GM23338 (cell line): ENCODE data around the gene COL2A1.

ENCODE experiments used
- CREB1 ChIP-seq: fragments of 250-450 bp; sonication (Bioruptor Pico); IDR thresholded peaks from 2 replicates; pipeline ENCODE4 v1.5.0; 2020; ENCODE audit warnings: low read depth, mild to moderate bottlenecking, moderate library complexity
- ETS1 ChIP-seq: IDR thresholded peaks from 2 replicates; pipeline ENCODE4 v1.6.1; 2016; ENCODE audit warnings: antibody characterized with exemption
- POLR2AphosphoS5 ChIP-seq: IDR thresholded peaks from 2 replicates; pipeline ENCODE4 v1.6.1; 2016; ENCODE audit warnings: antibody characterized with exemption, low read depth
- TF ChIP-seq, protein P1 (sequence below): fragments of 250-450 bp; sonication (Bioruptor Pico); IDR thresholded peaks from 2 replicates; pipeline ENCODE4 v1.5.0; 2020; ENCODE audit warnings: mild to moderate bottlenecking, moderate library complexity
- TF ChIP-seq, protein P2 (sequence below), 2 experiments: fragments of 200-600 bp in 1 of 2; sonication (generic) in 1 of 2; conservative IDR thresholded peaks; 2 replicates each; pipeline versions ENCODE4 v1.5.1 to v1.6.1; 2016 to 2017; ENCODE audit warnings: antibody characterized with exemption in 2 of 2, low read depth in 2 of 2, mild to moderate bottlenecking in 2 of 2, moderate library complexity in 1 of 2

DNA sequence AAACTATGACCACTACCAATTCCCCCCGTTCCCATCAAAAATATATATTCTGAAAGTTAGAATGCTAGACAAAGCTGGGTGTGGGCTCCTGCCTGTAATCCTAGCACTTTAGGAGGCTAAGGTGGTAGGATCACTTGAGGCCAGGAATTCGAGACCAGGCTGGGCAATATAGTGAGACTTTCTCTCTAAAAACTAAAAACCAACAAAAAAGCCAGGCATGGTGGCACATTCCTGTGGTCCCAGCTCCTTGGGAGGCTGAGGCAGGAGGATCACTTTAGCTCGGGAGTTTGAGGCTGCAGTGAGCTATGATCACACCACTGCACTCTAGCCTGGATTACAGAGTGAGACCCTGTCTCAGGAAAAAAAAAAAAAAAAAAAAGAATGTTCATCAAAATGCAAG, 48.8 kb upstream of the COL2A1 start:
- TF ChIP-seq, protein P1, sequence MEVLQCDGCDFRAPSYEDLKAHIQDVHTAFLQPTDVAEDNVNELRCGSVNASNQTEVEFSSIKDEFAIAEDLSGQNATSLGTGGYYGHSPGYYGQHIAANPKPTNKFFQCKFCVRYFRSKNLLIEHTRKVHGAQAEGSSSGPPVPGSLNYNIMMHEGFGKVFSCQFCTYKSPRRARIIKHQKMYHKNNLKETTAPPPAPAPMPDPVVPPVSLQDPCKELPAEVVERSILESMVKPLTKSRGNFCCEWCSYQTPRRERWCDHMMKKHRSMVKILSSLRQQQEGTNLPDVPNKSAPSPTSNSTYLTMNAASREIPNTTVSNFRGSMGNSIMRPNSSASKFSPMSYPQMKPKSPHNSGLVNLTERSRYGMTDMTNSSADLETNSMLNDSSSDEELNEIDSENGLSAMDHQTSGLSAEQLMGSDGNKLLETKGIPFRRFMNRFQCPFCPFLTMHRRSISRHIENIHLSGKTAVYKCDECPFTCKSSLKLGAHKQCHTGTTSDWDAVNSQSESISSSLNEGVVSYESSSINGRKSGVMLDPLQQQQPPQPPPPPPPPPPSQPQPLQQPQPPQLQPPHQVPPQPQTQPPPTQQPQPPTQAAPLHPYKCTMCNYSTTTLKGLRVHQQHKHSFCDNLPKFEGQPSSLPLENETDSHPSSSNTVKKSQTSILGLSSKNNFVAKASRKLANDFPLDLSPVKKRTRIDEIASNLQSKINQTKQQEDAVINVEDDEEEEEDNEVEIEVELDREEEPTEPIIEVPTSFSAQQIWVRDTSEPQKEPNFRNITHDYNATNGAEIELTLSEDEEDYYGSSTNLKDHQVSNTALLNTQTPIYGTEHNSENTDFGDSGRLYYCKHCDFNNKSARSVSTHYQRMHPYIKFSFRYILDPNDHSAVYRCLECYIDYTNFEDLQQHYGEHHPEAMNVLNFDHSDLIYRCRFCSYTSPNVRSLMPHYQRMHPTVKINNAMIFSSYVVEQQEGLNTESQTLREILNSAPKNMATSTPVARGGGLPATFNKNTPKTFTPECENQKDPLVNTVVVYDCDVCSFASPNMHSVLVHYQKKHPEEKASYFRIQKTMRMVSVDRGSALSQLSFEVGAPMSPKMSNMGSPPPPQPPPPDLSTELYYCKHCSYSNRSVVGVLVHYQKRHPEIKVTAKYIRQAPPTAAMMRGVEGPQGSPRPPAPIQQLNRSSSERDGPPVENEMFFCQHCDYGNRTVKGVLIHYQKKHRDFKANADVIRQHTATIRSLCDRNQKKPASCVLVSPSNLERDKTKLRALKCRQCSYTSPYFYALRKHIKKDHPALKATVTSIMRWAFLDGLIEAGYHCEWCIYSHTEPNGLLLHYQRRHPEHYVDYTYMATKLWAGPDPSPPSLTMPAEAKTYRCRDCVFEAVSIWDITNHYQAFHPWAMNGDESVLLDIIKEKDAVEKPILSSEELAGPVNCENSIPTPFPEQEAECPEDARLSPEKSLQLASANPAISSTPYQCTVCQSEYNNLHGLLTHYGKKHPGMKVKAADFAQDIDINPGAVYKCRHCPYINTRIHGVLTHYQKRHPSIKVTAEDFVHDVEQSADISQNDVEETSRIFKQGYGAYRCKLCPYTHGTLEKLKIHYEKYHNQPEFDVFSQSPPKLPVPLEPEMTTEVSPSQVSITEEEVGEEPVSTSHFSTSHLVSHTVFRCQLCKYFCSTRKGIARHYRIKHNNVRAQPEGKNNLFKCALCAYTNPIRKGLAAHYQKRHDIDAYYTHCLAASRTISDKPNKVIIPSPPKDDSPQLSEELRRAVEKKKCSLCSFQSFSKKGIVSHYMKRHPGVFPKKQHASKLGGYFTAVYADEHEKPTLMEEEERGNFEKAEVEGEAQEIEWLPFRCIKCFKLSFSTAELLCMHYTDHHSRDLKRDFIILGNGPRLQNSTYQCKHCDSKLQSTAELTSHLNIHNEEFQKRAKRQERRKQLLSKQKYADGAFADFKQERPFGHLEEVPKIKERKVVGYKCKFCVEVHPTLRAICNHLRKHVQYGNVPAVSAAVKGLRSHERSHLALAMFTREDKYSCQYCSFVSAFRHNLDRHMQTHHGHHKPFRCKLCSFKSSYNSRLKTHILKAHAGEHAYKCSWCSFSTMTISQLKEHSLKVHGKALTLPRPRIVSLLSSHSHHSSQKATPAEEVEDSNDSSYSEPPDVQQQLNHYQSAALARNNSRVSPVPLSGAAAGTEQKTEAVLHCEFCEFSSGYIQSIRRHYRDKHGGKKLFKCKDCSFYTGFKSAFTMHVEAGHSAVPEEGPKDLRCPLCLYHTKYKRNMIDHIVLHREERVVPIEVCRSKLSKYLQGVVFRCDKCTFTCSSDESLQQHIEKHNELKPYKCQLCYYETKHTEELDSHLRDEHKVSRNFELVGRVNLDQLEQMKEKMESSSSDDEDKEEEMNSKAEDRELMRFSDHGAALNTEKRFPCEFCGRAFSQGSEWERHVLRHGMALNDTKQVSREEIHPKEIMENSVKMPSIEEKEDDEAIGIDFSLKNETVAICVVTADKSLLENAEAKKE (CRISPR knock-in tag): no peak
- TF ChIP-seq POLR2AphosphoS5 (no peak), CREB1 (no peak), ETS1 (no peak)
- TF ChIP-seq, protein P2, sequence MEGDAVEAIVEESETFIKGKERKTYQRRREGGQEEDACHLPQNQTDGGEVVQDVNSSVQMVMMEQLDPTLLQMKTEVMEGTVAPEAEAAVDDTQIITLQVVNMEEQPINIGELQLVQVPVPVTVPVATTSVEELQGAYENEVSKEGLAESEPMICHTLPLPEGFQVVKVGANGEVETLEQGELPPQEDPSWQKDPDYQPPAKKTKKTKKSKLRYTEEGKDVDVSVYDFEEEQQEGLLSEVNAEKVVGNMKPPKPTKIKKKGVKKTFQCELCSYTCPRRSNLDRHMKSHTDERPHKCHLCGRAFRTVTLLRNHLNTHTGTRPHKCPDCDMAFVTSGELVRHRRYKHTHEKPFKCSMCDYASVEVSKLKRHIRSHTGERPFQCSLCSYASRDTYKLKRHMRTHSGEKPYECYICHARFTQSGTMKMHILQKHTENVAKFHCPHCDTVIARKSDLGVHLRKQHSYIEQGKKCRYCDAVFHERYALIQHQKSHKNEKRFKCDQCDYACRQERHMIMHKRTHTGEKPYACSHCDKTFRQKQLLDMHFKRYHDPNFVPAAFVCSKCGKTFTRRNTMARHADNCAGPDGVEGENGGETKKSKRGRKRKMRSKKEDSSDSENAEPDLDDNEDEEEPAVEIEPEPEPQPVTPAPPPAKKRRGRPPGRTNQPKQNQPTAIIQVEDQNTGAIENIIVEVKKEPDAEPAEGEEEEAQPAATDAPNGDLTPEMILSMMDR (conservative IDR thresholded peaks at IDR 0.05; ENCODE audit: low read depth in 2 of 2): no peak
